Measurements from ENCODE around the gene STAT6.
A peak's percentile ranks its signal among the peaks of the same experiment; 100 is the strongest.
"Not testable (repeated sequence)": the region's sequence is repeated elsewhere in the genome, so short reads cannot be mapped to it uniquely, and the experiment has no call there.

Gene STAT6

GRCh38 chr12:57126061-57126460 lies 14.9 kb upstream of the STAT6 start:
- Mint-ChIP-seq H3K4me3 (no peak overlapping the region), H3K9me3 (peaks cover 7% of the 10 kb centered on the region), H3K4me1 (peaks cover 16% of the 10 kb centered on the region), H3K27me3 (peaks cover 74% of the 10 kb centered on the region), H3K27ac (no peak overlapping the region), H3K36me3 (no peaks in the 10 kb centered on the region)
- CTCF ChIA-PET: interaction anchor here (1.0 to 10.6 kb wide), 8 partner anchors 10 to 125 kb away, joined by 3 to 151 read pairs (median 10); no protein-coding TSS in a partner anchor
- no peak for DNase-seq

GRCh38 chr12:57124261-57124877 lies 13.2 kb upstream of the STAT6 start:
- no peaks in the 10 kb centered on the region for H3K36me3 Mint-ChIP-seq
- H3K9me3 Mint-ChIP-seq: peaks cover 7% of the 10 kb centered on the region
- peaks cover 11% of the 10 kb centered on the region for H3K4me1 Mint-ChIP-seq
- peak; percentile 85 for DNase-seq
- H3K27ac Mint-ChIP-seq: no peak overlapping the region
- H3K27me3 Mint-ChIP-seq: peaks cover 57% of the 10 kb centered on the region
- H3K4me3 Mint-ChIP-seq: no peak overlapping the region
- CTCF ChIA-PET: interaction anchor here (0.6 to 10.6 kb wide), 25 partner anchors 9 to 137 kb away, joined by 3 to 151 read pairs (median 4); partner anchors contain the start of genes STAC3 and STAT6

- Mint-ChIP-seq H3K36me3 (no peaks in the 10 kb centered on the region), H3K27me3 (peaks cover 52% of the 10 kb centered on the region), H3K9me3 (peaks cover 7% of the 10 kb centered on the region), H3K4me1 (peaks cover 13% of the 10 kb centered on the region), H3K4me3 (no peak overlapping the region), H3K27ac (no peak overlapping the region)
- CTCF ChIA-PET: interaction anchor here (0.7 to 10.6 kb wide), 24 partner anchors 8 to 138 kb away, joined by 3 to 151 read pairs (median 4); partner anchors contain the start of genes STAC3 and STAT6
- DNase-seq: no peak
Measured at GRCh38 chr12:57123813-57124212, 12.7 kb upstream of the STAT6 start.

- not testable (repeated sequence) for DNase-seq, H3K4me1 Mint-ChIP-seq, H3K9me3 Mint-ChIP-seq, H3K27ac Mint-ChIP-seq, H3K4me3 Mint-ChIP-seq, H3K36me3 Mint-ChIP-seq
- H3K27me3 Mint-ChIP-seq: peaks cover 32% of the 10 kb centered on the region
- CTCF ChIA-PET: interaction anchor here (1.1 to 10.6 kb wide), 6 partner anchors 8 to 63 kb away, joined by 4 to 151 read pairs (median 7); partner anchors contain the start of gene STAT6
Measured at GRCh38 chr12:57120718-57121117, 9.6 kb upstream of the STAT6 start.

- no peak overlapping the region for H3K4me3 Mint-ChIP-seq
- CTCF ChIA-PET: interaction anchor here (2.2 to 5.2 kb wide), 3 partner anchors 7 to 50 kb away, joined by 5 to 40 read pairs (median 9); partner anchors contain the start of gene STAT6
- peaks cover 4% of the 10 kb centered on the region for H3K4me1 Mint-ChIP-seq
- no peak overlapping the region for H3K27ac Mint-ChIP-seq
- DNase-seq: no peak
- peaks cover 7% of the 10 kb centered on the region for H3K9me3 Mint-ChIP-seq
- H3K36me3 Mint-ChIP-seq: no peaks in the 10 kb centered on the region
- peaks cover 22% of the 10 kb centered on the region for H3K27me3 Mint-ChIP-seq
Measured at GRCh38 chr12:57119294-57120085, 8.3 kb upstream of the STAT6 start.

GRCh38 chr12:57118711-57119271 lies 7.6 kb upstream of the STAT6 start:
- DNase-seq: no peak
- peaks cover 17% of the 10 kb centered on the region for H3K27me3 Mint-ChIP-seq
- H3K27ac Mint-ChIP-seq: no peak overlapping the region
- H3K4me1 Mint-ChIP-seq: peaks cover 2% of the 10 kb centered on the region
- H3K9me3 Mint-ChIP-seq: peaks cover 4% of the 10 kb centered on the region
- CTCF ChIA-PET: interaction anchor here (2.2 to 3.0 kb wide), 2 partner anchors 27 to 50 kb away, joined by 5 to 9 read pairs; no protein-coding TSS in a partner anchor
- no peaks in the 10 kb centered on the region for H3K36me3 Mint-ChIP-seq
- H3K4me3 Mint-ChIP-seq: no peak overlapping the region

- Mint-ChIP-seq H3K9me3 (no peaks in the 10 kb centered on the region), H3K27me3 (peaks cover 15% of the 10 kb centered on the region), H3K4me3 (no peak overlapping the region), H3K36me3 (no peaks in the 10 kb centered on the region), H3K27ac (no peak overlapping the region), H3K4me1 (peaks cover 17% of the 10 kb centered on the region)
- CTCF ChIA-PET: interaction anchor here (0.6 to 2.4 kb wide), 7 partner anchors 8 to 359 kb away, joined by 3 to 15 read pairs (median 5); no protein-coding TSS in a partner anchor
- no peak for DNase-seq
Measured at GRCh38 chr12:57116580-57117281, 5.6 kb upstream of the STAT6 start.

GRCh38 chr12:57112492-57113294 lies 1.5 kb upstream of the STAT6 start:
- H3K9me3 Mint-ChIP-seq: no peaks in the 10 kb centered on the region
- CTCF ChIA-PET: interaction anchor here (0.6 to 5.7 kb wide), 38 partner anchors 9 to 587 kb away, joined by 3 to 116 read pairs (median 5); partner anchors contain the start of genes HSD17B6, LRP1, NAB2 and NEMP1
- peaks cover 15% of the 10 kb centered on the region for H3K27me3 Mint-ChIP-seq
- peak overlapping the region; percentile 94 for H3K27ac Mint-ChIP-seq
- no peak for DNase-seq
- H3K4me3 Mint-ChIP-seq: peak overlapping the region; percentile 82
- H3K4me1 Mint-ChIP-seq: peaks cover 39% of the 10 kb centered on the region
- peaks cover 16% of the 10 kb centered on the region for H3K36me3 Mint-ChIP-seq

- Mint-ChIP-seq H3K4me1 (peaks cover 53% of the 10 kb centered on the region), H3K27ac (peak overlapping the region; percentile 94), H3K36me3 (peaks cover 35% of the 10 kb centered on the region), H3K9me3 (no peaks in the 10 kb centered on the region), H3K4me3 (peak overlapping the region; percentile 82), H3K27me3 (peaks cover 4% of the 10 kb centered on the region)
- CTCF ChIA-PET: interaction anchor here (1.1 to 5.7 kb wide), 15 partner anchors 12 to 427 kb away, joined by 3 to 116 read pairs (median 22); partner anchors contain the start of genes NAB2, NEMP1 and ZBTB39
- peak; percentile 86 for DNase-seq
Measured at GRCh38 chr12:57110104-57111030, 795 bp downstream of the STAT6 start.

- Mint-ChIP-seq H3K36me3 (peaks cover 41% of the 10 kb centered on the region), H3K4me1 (peaks cover 58% of the 10 kb centered on the region), H3K27ac (peak overlapping the region; percentile 94), H3K27me3 (peaks cover 4% of the 10 kb centered on the region), H3K9me3 (no peaks in the 10 kb centered on the region), H3K4me3 (peak overlapping the region; percentile 82)
- CTCF ChIA-PET: interaction anchor here (0.7 to 5.7 kb wide), 8 partner anchors 12 to 102 kb away, joined by 3 to 100 read pairs (median 14); partner anchors contain the start of genes NAB2 and ZBTB39
- no peak for DNase-seq
Measured at GRCh38 chr12:57109207-57110103, 1.7 kb downstream of the STAT6 start.

- Mint-ChIP-seq H3K36me3 (peaks cover 41% of the 10 kb centered on the region), H3K4me1 (peaks cover 59% of the 10 kb centered on the region), H3K27ac (peak overlapping the region; percentile 66), H3K4me3 (peak overlapping the region; percentile 14), H3K9me3 (no peaks in the 10 kb centered on the region), H3K27me3 (peaks cover 4% of the 10 kb centered on the region)
- CTCF ChIA-PET: interaction anchor here (0.8 to 2.5 kb wide), 4 partner anchors 37 to 42 kb away, joined by 3 to 8 read pairs (median 4); no protein-coding TSS in a partner anchor
- DNase-seq: no peak
Measured at GRCh38 chr12:57107456-57108155, 3.6 kb downstream of the STAT6 start.

Measured in activated naive CD4-positive, alpha-beta T cell treated with anti-CD3 and anti-CD28 coated beads, Interleukin-2, amount 10 ng/mL, durations not matched to agents 7 days and 5 days (primary cell).